GM12864 (cell line): ENCODE data around the gene LRRC41.

Experiments
- DNase-seq: peaks from one replicate; pipeline ENCODE4 v3.0.0-alpha.2; 2011; ENCODE audit warnings: low read depth
- H3K4me3 ChIP-seq: 2 replicates; pipeline ENCODE4 v1.5.1; 2011; ENCODE audit warnings: mild to moderate bottlenecking, low read depth, low read length, control low read depth
- TF ChIP-seq, protein P1 (sequence below): IDR thresholded peaks from 2 replicates; pipeline ENCODE4 v1.5.1; 2011; ENCODE audit warnings: low read depth, mild to moderate bottlenecking, moderate library complexity, low read length, control low read depth, inconsistent platforms; ENCODE audit errors: missing control alignments

LRRC41 gene, protein sequence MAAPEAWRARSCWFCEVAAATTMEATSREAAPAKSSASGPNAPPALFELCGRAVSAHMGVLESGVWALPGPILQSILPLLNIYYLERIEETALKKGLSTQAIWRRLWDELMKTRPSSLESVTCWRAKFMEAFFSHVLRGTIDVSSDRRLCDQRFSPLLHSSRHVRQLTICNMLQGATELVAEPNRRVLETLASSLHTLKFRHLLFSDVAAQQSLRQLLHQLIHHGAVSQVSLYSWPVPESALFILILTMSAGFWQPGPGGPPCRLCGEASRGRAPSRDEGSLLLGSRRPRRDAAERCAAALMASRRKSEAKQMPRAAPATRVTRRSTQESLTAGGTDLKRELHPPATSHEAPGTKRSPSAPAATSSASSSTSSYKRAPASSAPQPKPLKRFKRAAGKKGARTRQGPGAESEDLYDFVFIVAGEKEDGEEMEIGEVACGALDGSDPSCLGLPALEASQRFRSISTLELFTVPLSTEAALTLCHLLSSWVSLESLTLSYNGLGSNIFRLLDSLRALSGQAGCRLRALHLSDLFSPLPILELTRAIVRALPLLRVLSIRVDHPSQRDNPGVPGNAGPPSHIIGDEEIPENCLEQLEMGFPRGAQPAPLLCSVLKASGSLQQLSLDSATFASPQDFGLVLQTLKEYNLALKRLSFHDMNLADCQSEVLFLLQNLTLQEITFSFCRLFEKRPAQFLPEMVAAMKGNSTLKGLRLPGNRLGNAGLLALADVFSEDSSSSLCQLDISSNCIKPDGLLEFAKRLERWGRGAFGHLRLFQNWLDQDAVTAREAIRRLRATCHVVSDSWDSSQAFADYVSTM

DNA sequence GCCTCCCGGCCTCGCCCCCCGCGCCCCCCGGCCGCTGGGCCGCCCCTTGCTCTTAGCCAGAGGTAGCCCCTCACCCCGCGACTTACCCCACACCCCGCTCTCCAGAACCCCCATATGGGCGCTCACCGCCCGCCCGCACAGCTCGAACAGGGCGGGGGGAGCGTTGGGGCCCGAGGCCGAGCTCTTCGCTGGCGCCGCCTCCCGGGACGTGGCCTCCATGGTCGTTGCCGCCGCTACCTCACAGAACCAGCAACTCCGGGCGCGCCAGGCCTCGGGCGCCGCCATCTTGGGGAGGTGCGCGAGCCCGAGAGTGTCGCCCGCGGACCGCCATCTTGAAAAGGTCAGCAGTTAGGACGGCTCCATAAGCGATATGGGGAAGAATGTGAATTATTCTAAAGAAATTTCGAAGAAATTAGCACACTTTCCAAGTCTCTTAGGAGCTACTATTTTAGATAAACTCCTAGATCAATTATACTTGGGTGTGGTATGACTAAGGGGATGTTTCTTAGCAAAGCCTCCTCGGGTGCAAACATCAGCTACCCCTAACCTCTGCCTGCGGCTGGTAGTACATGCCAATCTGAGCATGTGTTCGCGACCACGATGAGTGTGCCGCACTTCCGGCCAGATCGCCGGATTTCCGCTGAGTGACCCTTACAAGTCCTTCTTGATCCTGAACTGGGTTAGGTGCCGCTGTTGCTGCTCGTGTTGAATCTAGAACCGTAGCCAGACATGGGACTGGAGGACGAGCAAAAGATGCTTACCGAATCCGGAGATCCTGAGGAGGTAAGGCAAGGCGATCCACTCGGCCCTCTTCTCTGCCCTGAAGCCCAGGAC lies at the start of gene LRRC41, which contains the start of gene UQCRH:
LRRC41 (minus strand) TSS at position 579 of the 834 bp plus-strand sequence; CDS start at position 285, 294 bp downstream.
UQCRH (plus strand) TSS at position 661 of the 834 bp plus-strand sequence; CDS start at position 730, 69 bp downstream.
- DNase-seq: peak; percentile 97
- H3K4me3 ChIP-seq: peak within 1 kb of the TSS; percentile 96
- TF ChIP-seq, protein P1, sequence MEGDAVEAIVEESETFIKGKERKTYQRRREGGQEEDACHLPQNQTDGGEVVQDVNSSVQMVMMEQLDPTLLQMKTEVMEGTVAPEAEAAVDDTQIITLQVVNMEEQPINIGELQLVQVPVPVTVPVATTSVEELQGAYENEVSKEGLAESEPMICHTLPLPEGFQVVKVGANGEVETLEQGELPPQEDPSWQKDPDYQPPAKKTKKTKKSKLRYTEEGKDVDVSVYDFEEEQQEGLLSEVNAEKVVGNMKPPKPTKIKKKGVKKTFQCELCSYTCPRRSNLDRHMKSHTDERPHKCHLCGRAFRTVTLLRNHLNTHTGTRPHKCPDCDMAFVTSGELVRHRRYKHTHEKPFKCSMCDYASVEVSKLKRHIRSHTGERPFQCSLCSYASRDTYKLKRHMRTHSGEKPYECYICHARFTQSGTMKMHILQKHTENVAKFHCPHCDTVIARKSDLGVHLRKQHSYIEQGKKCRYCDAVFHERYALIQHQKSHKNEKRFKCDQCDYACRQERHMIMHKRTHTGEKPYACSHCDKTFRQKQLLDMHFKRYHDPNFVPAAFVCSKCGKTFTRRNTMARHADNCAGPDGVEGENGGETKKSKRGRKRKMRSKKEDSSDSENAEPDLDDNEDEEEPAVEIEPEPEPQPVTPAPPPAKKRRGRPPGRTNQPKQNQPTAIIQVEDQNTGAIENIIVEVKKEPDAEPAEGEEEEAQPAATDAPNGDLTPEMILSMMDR: peak; percentile 13

DNA sequence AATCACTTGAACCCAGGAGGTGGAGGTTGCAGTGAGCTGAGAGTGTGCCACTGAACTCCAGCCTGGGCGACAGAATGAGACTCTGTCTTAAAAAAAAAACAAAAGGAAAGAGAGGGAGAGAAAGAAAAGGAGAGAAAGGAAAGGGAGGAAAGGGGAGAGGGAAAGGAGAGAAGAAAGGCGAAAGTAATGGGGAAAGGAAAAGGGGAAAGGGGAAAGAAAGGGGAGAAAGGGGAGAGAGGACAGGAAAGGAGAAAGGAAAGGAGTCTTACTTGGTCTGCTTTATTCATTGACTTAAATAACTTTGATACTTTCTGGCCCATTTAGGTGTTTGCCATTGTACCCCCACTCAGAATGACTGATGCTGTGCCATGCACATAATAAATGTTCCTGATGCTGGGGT lies 48.9 kb upstream of the LRRC41 start:
- DNase-seq: no peak
- no peak overlapping the region for H3K4me3 ChIP-seq
- TF ChIP-seq, protein P1: no peak

DNA sequence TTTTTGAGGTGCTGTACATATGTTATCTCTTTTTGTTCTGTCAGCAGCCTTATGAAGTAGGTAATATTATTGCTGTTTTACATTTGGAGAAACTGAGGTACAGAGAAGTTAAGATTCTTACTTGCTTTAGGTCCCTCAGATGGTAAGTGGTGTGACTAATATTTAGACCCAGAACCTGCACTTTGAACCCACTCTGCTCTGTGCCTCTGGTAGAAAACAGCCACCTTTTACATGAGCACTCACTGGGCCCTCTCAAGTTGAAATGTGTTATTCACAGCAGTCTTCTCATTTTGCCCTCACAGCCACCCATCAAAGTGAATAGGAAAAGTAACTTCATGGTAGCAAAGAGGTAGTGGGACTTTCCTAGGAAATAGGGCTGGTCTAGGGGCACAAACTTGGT lies 41.9 kb upstream of the LRRC41 start:
- H3K4me3 ChIP-seq: no peak overlapping the region
- DNase-seq: no peak
- TF ChIP-seq, protein P1: no peak

DNA sequence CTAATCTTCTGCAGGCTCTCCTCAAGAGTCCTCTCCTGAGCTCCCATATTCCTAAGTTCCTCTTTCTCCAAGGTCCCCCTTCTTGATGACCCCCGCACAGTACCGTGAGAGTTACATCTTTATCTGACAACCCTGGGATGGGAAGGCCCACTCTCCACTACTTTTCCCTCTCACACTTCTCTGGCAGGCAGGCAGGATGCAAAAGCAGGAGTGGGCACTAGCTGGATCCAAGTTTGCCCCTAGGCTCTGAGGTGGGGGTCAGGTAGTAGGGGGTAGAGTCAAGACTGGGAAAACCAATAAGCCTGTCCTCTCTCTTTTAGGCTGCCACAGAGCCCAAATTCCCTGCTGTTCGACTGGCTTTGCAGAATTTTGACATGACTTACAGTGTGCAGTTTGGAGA lies 41.1 kb upstream of the LRRC41 start:
- no peak overlapping the region for H3K4me3 ChIP-seq
- TF ChIP-seq, protein P1: no peak
- DNase-seq: no peak

DNA sequence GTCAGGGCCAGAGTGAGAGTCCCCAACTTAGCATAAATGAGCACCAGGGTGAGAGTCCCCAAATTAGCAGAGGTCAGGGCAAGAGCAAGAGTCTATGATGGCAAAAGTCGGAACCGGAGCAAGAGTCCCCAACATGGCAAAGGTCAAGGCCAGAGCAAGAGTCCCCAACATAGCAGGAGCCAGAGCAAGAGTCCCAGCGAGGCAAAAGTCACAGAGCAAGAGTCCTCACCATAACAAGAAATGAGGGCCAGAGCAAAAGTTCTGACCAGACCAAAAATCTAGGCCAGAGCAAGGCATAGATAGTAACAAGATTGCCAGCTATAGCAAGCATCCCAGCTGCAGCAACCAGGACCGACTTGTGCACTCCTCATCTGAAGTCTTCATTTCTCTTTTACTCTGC lies 40.3 kb upstream of the LRRC41 start:
- H3K4me3 ChIP-seq: no peak overlapping the region
- TF ChIP-seq, protein P1: no peak
- no peak for DNase-seq

DNA sequence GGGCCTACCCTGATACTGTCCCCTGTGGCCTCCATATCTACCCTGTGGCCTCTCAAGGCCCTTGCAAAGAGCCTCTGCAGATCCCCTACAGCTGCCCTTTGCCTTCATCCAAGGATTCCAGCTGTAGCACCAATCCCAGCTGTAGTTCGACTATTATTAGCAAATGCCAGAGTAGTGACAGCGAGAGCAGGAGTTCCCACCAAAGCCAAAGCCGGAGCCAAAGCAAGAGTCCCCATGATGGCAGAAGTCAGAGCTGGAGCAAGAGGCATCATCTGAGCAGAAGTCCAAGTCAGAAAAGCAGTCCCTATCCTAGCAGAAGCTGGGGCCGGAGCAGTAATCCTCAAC lies 39.9 kb upstream of the LRRC41 start:
- no peak for DNase-seq

More for the DNA sequence above, 39.9 kb upstream of the LRRC41 start:
- TF ChIP-seq, protein P1: no peak
- no peak overlapping the region for H3K4me3 ChIP-seq
